Gastrocnemius medialis (tissue), 4 donors: ENCODE data around the gene CYB561D1. TPM values are rescaled to one million over a fixed set of nuclear protein-coding genes. Genes with fewer than 3 reads are reported as not detected.
A peak's percentile ranks its signal among the peaks of the same experiment; 100 is the strongest.

Source experiments
- ATAC-seq, 2 donors: fragments of 150-250 bp; one replicate each; pipeline ENCODE4 v1.9.1; 2016
- DNase-seq, 2 donors: peaks; one replicate each; pipeline ENCODE4 v3.0.0-alpha.2; 2019
- H3K27ac ChIP-seq, 4 donors: fragments of 200-600 bp; sonication (generic); 1 replicate in 1 of 4; 2 replicates in 3 of 4; pipeline ENCODE4 v1.5.1; 2016 to 2018; ENCODE audit warnings: mild to moderate bottlenecking in 2 of 4, moderate library complexity in 1 of 4
- H3K27me3 ChIP-seq, 3 donors: fragments of 200-600 bp; sonication (generic) in 2 of 3; 1 replicate in 1 of 3; 2 replicates in 2 of 3; pipeline versions ENCODE4 v1.5.1 to v1.6.0; 2016 to 2019; ENCODE audit warnings: mild to moderate bottlenecking in 1 of 3, moderate library complexity in 1 of 3
- H3K36me3 ChIP-seq, 2 donors: fragments of 200-600 bp; sonication (generic) in 1 of 2; one replicate each; pipeline ENCODE4 v1.5.1; 2017 to 2018
- H3K4me1 ChIP-seq, 2 donors: fragments of 200-600 bp; sonication (generic) in 1 of 2; one replicate each; pipeline ENCODE4 v1.5.1; 2016 to 2017; ENCODE audit warnings: mild to moderate bottlenecking in 2 of 2
- H3K4me3 ChIP-seq, 4 donors: fragments of 200-600 bp; sonication (generic) in 3 of 4; 1 replicate in 1 of 4; 2 replicates in 3 of 4; pipeline ENCODE4 v1.5.1; 2016 to 2019; ENCODE audit warnings: mild to moderate bottlenecking in 2 of 4
- H3K9me3 ChIP-seq, 3 donors: fragments of 200-600 bp; sonication (generic) in 2 of 3; 1 replicate in 1 of 3; 2 replicates in 2 of 3; pipeline ENCODE4 v1.5.1; 2016 to 2019
- CTCF ChIP-seq, 5 experiments: fragments of 450-650 bp in 3 of 5; fragments of 200-600 bp in 2 of 5; sonication (generic) in 2 of 5; IDR thresholded peaks in 4 of 5; conservative IDR thresholded peaks in 1 of 5; 1 replicate in 4 of 5; 2 replicates in 1 of 5; pipeline ENCODE4 v1.5.1; 2016 to 2019; ENCODE audit warnings: antibody characterized with exemption in 5 of 5, mild to moderate bottlenecking in 3 of 5, moderate library complexity in 3 of 5
- POLR2A ChIP-seq, 2 donors: fragments of 450-650 bp; IDR thresholded peaks; one replicate each; pipeline ENCODE4 v1.6.1; 2017; ENCODE audit warnings: antibody characterized with exemption in 2 of 2, mild to moderate bottlenecking in 2 of 2, moderate library complexity in 2 of 2
- in situ Hi-C, 4 donors: fragments of 200-750 bp; cut with MboI; loops; one replicate each; pipeline versions ENCODE4 v1.15.0 to v1.8.0; 2017; ENCODE audit warnings: low sequenced_read_pairs in 4 of 4
- intact Hi-C: fragments of 100-400 bp; cut with DNase I; formaldehyde crosslinking; loops from one replicate; pipeline ENCODE4 v1.15.1; 2023; ENCODE audit warnings: low total_unique reads
- total RNA-seq, 4 donors: library from RNA; depleted of rRNA; stranded (reverse); fragments of >200 nt; gene quantifications; one replicate each; pipeline versions ENCODE4 v1.1.0 to v1.2.3, GENCODE V29; 2016

Gene CYB561D1
- total RNA-seq, 4 donors from 2014 or later = 3.1 to 8.0 (median 3.9) TPM

DNA sequence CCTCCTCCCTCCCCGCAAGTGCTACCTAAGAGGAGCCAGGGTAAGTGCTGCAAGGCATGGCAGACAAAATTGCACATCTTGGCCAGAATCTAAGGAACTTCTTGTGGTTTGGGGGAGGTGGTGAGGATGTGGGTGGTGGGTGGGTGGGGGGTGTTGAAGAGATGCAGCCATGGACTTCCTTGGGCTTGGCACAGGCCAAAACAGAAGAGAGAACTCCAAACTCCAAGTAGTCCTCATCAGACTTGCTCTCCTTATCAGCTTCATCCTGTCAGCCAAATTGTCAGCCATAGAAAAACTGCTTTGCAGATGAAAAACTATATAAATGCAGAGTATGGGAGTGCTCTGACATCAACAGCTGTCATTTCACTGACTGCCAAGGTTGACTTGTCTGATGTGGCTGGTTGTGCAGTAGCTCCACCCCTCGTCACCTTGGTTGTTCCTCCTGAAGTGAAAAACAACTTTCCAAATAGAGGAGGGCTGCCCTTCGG lies 8.5 kb downstream of the CYB561D1 start:
- Histone ChIP-seq H3K27me3 (no peaks in the 10 kb centered on the region), H3K4me3 (no peak overlapping the region), H3K9me3 (no peaks in the 10 kb centered on the region), H3K4me1 (peaks cover 0 to 19% of the 10 kb centered on the region in 2 donors), H3K27ac (peak overlapping the region in 1 of 4 donors; percentile 16), H3K36me3 (peaks cover 0 to 8% of the 10 kb centered on the region in 2 donors)
- no peak for ATAC-seq
- DNase-seq = no peak
- intact Hi-C loops (no loop called here), in situ Hi-C loops (no loop called here)
- TF ChIP-seq POLR2A (IDR thresholded peaks at IDR 0.05) = no peak
- no peak for TF ChIP-seq CTCF (IDR thresholded peaks at IDR 0.05 in 4 of 5, conservative IDR thresholded peaks at IDR 0.05 in 1 of 5)

GRCh38 chr1:109503935-109504334 lies 10.0 kb downstream of the CYB561D1 start:
- intact Hi-C loops (no loop called here), in situ Hi-C loops (no loop called here)
- H3K9me3 ChIP-seq = no peaks in the 10 kb centered on the region
- H3K4me1 ChIP-seq = peaks cover 2 to 32% of the 10 kb centered on the region in 2 donors
- H3K36me3 ChIP-seq = peaks cover 0 to 4% of the 10 kb centered on the region in 2 donors
- TF ChIP-seq POLR2A (IDR thresholded peaks at IDR 0.05) = no peak
- no peak for TF ChIP-seq CTCF (IDR thresholded peaks at IDR 0.05 in 4 of 5, conservative IDR thresholded peaks at IDR 0.05 in 1 of 5)
- no peak overlapping the region for H3K4me3 ChIP-seq
- DNase-seq = no peak
- no peak for ATAC-seq
- no peaks in the 10 kb centered on the region for H3K27me3 ChIP-seq
- peak overlapping the region in 1 of 4 donors; percentile 34 for H3K27ac ChIP-seq

DNA sequence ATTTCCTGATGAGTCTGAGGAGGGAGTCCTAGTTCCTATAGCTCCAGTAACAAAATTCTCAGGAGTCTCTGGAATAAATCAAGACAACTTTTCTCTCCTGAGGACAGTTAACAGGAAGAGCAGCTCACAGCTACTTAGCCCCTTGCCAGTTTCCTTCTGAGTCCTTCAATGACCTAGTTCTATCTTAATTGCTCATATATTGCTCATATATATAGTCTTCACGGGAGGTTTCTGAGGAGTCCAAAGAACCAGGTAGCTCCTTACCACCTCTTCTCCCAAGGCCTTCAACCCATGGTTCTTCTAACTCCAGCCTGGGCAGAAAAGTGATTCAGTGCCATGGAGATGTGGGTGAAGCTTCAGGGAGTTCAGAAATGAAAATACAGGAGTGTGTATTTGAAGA lies 11.1 kb downstream of the CYB561D1 start:
- intact Hi-C loops = no loop called here
- in situ Hi-C loops = no loop called here
- DNase-seq (no peak), ATAC-seq (no peak)
- no peaks in the 10 kb centered on the region for H3K9me3 ChIP-seq
- peaks cover 4 to 36% of the 10 kb centered on the region in 2 donors for H3K4me1 ChIP-seq
- no peaks in the 10 kb centered on the region for H3K27me3 ChIP-seq
- H3K36me3 ChIP-seq = peaks cover 0 to 4% of the 10 kb centered on the region in 2 donors
- H3K27ac ChIP-seq = no peak overlapping the region
- TF ChIP-seq POLR2A (IDR thresholded peaks at IDR 0.05) = no peak
- TF ChIP-seq CTCF (IDR thresholded peaks at IDR 0.05 in 4 of 5, conservative IDR thresholded peaks at IDR 0.05 in 1 of 5) = no peak
- no peak overlapping the region for H3K4me3 ChIP-seq

GRCh38 chr1:109508001-109508872 lies 14.3 kb downstream of the CYB561D1 start:
- TF ChIP-seq POLR2A (IDR thresholded peaks at IDR 0.05) (no peak), CTCF (IDR thresholded peaks at IDR 0.05 in 4 of 5, conservative IDR thresholded peaks at IDR 0.05 in 1 of 5) (no peak)
- DNase-seq (no peak), ATAC-seq (peak; percentile 18 to 28)
- Histone ChIP-seq H3K4me3 (peak overlapping the region in 3 of 4 donors; percentile 69 to 88 (median 70)), H3K9me3 (no peaks in the 10 kb centered on the region), H3K27ac (peak overlapping the region; percentile 86 to 89 (median 87)), H3K27me3 (no peaks in the 10 kb centered on the region), H3K36me3 (no peaks in the 10 kb centered on the region), H3K4me1 (peaks cover 11 to 39% of the 10 kb centered on the region in 2 donors)
- in situ Hi-C loops (no loop called here), intact Hi-C loops (loop anchor here (2.0 kb wide), 1 partner anchor 23 kb away; no protein-coding TSS in a partner anchor)
